ENCODE measurements around the gene SHCBP1.
"Not testable (repeated sequence)": the region's sequence is repeated elsewhere in the genome, so short reads cannot be mapped to it uniquely, and the experiment has no call there.

The SHCBP1 gene, protein sequence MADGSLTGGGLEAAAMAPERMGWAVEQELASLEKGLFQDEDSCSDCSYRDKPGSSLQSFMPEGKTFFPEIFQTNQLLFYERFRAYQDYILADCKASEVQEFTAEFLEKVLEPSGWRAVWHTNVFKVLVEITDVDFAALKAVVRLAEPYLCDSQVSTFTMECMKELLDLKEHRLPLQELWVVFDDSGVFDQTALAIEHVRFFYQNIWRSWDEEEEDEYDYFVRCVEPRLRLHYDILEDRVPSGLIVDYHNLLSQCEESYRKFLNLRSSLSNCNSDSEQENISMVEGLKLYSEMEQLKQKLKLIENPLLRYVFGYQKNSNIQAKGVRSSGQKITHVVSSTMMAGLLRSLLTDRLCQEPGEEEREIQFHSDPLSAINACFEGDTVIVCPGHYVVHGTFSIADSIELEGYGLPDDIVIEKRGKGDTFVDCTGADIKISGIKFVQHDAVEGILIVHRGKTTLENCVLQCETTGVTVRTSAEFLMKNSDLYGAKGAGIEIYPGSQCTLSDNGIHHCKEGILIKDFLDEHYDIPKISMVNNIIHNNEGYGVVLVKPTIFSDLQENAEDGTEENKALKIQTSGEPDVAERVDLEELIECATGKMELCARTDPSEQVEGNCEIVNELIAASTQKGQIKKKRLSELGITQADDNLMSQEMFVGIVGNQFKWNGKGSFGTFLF

DNA sequence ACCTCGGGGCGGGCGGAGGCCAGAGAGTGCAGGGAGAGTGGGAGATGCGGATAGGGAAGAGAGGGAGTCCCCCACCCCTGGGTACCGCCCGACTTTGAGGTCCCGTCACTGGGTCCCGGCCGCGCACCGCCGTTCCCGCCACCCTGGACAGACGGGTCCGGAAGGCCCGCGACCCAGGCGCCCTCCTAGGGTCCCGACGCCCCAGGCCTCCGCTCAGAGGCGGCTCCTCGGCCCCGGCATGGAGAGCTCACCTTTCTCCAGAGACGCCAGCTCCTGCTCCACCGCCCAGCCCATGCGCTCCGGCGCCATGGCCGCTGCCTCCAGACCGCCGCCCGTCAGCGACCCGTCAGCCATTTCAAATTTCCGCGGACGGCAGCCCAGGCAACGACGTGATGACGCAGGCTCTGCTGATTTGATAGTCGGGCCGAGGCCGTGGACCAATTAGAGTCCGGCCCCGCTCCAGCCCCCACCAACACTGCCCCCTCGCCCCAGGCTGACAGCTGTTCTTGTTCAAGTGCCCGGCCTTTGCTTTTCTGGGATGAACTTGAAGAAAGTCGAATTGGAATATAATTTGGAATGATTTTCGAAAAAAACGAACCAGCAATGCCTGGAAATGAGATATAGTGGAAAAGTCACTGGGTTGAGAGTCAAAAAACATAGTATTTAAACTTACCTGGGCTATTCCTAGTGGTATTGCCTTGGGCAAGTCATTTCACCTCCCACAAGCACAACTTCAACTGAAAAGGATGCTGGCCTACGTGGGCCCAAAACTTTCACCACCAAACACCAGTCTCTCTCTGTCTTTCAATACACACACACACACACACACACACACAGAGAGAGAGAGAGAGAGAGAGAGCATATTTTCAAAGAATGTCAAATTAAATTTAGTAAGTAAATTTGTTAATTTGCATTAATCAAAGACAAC lies at the start of gene SHCBP1:
Gene SHCBP1 (minus strand): TSS at position 374 of the 928 bp plus-strand sequence. CDS start 20 bp downstream, at position 354.
- DNase-seq: peak; percentile 43 to 63

DNA sequence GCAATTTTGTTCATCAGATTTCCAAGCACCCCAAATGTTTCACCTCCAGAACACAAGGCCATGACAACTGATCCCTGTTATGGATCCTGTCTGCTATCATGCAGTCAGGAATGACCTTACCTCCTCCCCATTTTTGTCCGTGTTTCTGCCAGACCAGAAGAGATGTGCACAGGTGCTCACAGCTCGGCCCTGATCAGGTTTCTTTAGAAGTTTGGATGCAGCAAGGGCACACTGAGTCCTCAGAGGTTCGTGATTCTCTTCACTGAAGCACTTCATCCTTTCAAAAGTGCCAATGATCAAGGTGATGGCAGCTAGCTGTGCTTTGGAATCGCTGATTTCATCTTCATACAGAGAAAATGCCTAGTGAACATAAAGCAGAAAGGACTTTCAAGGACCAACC lies 40.9 kb upstream of the SHCBP1 start:
- no peak for DNase-seq

DNA sequence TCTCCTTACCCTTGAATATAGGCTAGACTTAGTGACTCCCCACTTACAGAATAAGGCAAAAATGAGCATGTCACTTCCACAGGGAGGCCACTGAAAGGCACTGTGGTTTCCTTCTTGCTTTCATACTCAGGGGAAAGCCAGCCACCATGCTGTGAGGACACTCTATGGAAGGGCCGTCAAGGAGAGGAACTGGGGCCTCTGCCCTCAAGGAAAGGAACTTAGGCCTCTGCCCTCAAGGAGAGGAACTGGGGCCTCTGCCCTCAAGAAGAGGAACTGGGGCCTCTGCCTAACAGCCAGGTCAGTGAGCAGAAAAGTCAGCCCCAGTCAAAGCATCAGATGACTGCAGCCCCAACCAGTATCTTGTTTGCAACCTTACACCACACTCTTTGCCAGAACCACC lies 37.7 kb upstream of the SHCBP1 start:
- peak; percentile 28 to 60 for DNase-seq

DNA sequence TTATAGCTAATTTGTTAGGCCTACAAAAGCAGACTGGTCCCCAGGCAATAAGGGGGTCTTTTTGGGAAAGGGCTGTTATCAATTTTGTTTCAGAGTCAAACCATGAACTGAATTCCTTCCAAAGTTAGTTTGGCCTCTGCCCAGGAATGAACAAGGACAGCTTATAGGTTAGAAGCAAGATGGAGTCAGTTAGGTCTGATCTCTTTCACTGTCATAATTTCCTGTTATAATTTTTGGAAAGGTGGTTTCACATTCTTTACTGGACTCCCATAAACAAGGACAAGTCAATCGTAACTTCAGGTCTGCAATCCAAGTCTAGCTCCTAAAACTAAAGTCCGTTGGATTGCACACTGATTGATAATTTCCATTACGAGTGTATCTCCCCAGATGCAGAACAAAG lies 30.1 kb upstream of the SHCBP1 start:
- DNase-seq: no peak

DNA sequence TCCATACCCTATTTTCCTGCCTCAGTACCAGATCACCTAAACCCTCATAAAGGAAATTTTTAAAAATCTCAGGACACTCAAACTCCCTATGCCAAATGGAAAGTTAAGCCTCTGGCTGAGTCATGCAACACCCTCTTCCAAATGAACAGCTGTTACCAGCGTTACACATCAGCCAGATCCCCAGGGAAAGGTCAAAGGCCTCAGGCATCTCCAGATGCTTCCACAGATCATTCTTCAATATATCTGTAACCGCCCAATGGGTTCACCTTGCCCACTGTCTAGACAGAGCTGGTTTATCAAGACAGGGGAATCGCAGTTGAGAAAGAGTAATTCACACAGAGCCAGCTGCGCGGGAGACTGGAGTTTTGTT lies 29.1 kb upstream of the SHCBP1 start:
- no peak for DNase-seq

DNA sequence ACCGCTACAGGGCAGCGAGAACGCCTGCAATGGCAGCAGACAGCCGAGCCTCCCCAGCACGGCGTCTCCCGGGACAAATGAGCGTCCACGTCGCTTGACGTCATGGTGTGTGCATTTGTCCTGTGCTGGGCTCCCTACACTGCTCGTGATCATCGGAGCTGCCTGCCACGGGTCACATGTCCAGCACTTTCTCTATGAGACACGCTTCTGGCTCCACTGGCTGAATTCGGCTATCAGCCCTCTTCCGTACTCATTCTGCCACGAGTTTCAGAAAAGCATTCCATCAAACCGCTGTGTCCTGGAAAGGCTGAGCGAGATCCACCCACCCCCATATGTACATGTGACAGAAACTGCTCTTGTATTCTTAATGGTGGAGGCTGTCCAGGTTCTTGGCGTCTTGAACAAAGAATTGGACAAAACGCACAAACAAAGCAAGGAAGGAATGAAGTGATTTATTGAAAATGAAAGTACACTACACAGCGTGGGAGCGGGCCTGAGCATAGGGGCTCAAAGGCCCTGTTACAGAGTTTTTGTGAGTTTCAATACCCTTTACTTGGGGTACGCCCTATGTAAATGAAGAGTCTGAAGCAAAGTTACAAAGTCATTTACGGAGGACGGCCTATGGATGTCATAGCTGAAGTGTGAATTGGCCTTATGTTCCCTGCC lies 28.5 kb upstream of the SHCBP1 start:
- no peak for DNase-seq

DNA sequence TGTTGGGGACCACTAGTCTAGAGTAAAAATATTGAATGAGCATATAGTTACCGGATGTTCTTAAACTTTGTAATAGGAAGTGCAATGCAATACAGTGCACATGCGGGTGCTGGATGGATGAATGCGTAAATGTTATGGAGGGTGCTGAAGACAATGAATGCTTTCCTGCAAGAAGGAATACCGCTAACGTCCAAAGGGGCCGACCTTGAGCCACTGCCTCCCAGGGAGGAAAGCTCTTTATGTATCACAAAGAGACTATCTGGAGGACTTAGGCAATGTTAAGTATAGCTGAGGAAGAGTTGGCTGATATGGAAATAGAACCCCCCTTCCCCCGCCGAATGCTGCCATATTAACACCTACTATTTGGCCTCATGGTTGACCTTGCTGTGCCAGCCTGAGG lies 27.5 kb upstream of the SHCBP1 start:
- no peak for DNase-seq

DNA sequence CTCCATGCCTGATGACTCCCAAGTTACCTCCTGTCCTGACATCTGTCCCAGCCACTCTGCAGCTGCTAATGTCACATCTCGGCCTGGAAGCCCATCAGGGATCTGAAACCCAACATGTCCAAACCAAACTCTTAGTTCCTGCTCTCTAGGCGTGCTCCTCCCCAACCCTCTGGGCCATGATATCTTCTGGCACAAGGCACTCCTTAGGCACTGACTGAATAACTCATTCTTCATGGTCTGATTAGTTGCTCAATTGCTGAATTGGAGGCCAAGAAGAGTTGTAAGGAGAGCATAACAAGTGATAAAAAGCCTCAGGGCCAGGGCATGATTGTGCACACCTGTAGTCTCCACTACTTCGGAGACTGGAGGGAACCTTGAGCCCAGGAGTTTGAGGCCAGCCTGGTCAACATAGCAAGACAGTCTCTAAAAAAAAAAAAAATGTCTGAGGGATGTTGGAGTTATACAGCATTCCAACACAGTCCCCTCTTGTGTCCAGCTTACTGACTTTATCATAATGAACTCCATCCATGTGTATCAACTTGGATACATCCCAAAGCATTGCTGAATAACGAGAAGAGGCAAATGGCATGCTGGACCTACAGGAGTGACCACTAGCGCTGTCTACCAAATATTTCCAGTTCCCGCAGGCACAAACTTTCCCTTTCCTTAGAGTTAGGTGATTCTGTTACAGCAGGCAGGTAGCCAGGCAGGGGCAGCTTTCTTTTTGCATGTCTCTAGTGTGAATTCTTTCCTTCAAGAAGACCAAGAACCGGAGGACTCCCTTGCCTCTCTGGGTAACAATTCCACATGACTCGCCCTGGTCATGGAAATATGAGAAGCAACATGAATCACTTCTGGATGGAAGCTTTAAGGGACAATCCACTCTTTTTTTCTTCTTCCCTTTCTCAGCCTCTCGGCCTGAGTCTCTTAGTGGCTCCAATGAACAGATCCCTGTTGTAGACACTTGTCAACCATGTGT lies 18.1 kb upstream of the SHCBP1 start:
- DNase-seq: no peak

DNA sequence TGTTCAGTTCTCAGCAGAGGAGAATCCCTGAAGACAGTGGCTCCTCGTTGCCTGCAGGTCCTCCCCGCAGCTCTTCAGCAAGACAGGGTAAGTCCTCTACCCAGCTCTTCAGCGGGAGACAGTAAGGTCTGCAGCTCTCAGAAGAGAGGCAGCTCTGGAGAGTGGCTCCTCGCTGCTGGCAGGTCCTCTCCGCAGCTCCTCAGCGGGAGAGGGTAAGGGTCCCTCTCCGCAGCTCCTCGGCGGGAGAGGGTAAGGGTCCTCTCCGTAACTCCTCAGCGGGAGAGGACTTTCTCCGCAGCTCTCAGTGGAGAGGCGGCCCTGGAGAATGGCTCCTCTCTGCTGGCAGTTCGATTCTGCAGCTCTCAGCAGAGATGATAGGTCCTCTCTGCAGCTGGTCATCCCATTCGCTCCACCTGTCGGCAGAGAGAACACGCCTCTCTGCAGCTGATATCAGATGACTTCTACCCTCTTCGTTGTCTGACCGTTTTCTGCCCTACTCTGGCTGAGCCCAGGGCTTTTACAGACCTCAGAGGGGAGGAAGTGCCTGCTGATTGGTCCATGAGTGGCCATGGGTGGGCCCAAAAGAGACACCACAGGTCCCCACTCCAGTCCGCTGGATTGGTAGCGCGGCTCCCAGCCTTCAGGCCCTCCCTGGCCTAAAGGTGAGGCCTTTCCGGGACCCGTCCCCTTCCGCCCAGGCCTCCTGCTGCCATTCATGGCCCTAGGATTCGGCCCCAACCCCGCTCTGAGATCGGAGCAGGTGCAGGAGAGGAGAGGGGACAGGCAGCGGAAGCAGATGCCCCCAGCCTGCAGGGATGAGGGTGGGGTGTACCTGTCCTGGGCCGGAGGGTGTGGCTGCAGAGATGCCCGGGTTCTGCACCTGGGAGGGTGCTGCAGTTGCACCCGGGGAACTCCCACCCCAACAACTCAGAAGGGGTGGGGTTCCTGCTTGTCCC lies 11.9 kb upstream of the SHCBP1 start:
- no peak for DNase-seq

DNA sequence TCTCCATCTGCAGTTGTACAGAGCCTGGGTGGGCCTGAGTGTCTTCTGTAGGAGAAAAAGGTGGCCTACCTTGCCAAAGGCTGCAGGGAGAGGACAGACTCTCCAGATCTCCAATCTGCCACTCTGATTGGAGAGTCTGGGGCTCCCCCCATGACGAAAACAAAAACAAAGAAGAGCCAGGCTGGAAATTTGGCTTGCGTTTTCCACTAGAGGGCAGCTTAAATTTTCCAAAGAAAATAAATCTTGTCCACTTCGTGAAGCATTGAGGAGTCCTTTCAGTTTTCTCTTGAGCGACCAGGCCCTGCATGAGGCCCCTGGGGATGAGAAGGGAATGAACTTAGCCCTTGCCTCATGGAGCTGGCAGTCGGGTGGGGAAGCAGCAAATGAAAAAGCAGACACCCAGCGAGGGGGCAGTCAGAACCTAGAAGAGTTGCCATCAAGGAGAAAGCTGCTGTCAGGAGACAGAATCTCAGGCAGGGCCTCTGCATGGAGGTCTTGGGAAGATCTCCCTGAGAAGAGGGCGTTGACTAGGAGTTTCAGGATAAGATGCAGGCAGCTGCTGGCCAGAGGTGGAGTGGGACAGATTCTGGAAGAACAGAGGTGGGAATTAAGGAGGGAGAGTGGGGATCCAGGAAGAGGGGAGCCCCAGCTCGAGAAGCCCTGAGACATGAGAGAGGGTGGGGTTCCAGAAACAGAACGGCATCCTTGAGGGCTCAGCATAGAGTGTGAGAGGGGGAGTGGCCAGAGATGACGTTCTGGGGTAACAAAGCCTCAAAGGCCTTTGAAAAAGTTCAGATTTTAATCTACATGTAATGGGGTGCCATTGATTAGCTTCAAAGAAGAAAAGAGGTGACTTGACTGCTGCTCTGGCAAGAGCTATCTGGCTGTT lies 8.4 kb upstream of the SHCBP1 start:
- no peak for DNase-seq

DNA sequence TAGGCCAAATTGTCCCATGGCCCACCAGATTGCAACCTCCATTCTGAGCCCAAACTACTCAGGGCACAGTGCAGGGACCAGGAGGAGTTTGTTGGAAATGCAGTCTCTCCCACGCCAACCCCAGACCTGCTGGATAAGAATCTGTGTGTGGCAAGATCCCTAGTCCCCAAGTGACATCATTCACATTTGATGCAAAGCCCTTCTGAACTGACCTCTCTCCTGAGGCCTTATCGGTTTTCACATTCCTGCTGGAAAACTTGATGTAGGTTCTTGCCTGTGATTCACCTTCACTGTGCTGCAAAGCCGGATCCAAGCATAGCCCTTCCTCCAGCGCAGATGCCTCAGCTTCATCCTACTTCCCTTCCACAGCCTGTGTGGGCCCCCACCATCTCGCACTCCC lies 6.6 kb upstream of the SHCBP1 start:
- no peak for DNase-seq

DNA sequence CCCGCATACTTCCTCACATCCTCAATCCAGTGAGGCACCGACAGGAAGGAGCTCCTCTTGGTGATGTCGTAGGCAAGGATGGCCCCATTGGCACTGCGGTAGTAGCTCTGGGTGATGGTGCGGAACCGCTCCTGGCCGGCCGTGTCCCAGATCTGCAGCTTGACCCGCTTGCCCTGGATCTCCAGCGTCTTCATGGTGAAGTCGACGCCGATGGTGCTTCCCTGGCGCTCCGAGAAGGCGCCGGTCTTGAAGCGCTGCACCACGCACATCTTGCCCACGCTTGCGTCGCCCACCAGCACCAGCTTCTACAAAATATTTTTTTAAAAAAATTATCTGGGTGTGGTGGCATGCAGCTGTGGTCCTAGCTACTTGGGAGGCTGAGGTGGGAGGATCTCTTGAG lies 5.5 kb upstream of the SHCBP1 start:
- DNase-seq: not testable (repeated sequence)

DNA sequence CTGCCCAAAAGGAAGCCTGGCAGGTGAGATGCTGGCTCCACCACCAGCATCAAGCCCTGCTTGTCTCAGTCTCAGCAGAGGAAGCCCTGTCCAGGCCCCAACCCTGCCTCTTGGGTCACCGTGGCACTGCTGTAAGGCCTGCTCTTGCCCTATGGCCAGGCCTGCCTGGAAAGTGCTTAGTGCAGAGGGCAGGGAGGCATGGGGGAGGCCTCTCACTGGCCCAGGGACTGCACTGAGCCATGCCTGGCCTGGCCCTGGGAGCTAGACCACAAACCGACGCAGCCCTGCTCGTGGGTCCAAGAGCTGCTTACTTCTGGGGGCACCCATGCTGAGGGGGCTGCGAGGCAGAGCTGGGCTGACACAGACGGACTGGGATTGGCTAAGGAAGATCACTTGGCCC lies 3.7 kb upstream of the SHCBP1 start:
- DNase-seq: not testable (repeated sequence)

DNA sequence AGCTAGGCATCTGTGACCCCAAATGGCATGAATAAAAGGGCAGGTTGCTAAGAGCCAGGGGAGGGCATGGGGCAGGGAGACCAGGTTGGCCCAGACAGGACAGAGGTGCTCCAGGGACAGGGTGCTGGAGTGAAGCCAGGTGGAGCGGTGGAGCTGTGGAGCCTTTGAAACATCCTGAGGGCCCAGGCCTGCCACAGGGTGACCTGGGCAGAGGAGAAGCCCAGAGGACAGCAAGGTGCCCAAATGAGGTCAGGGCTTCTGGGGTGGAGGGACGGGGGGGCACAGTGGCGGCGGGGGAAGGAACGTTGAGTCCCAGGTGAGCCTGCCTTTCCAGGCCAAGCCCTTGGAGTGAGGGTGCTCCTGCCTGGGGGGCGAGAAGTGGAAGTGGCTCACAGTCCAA lies 2.5 kb upstream of the SHCBP1 start:
- not testable (repeated sequence) for DNase-seq

DNA sequence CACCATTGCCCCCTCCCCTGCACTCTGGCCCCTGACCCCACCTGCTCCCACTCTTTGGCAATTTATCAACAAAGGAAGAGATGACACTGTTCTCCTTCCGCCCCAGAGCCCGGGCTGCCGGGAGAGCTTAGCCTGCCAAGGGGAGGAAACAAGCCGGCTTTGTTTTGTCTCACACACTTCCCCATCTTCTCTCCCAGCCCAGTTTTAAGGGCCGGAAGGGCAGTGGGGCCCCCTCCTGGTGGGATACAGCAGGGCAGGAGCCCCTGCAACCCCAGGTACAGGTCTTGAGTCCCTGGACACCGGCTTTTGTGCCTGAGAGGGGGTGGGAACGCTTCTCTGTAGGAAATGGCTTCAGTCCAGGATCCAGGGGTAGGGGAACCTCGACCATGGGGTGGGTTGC lies 2.1 kb upstream of the SHCBP1 start:
- not testable (repeated sequence) for DNase-seq

DNA sequence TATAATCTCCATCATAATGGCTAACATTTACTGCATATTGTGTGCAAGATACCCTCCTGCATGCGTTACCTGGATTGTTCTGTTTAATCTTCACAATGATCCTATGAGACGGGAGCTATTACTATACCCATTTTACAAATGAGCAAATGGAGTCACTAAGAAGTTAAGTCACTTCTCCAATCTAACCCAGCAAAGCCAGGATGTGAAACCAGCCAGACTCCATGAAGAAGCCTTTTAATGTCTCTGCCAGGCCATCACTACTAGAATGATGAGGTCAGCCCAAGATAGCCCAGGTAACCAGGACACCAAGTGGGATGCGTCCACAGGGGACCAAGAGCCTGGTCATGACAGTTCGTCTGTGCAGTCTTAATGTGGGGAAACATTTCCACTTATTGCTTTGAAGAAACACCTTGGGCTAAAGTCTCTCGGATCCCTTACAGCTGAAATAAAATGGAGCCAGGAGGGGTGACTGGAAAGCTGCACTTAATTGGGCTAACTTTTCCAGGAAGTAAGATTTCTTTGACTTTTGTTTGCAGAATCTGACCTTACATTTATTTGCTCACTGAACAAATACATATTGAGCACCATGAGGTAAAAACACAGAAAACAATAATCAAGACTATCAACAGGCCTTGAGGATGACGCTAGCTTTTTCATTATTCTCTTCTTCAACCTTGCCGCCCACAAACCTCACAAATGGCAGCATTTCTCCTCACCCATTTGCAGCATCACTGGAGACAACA lies 926 bp upstream of the SHCBP1 start:
- no peak for DNase-seq

DNA sequence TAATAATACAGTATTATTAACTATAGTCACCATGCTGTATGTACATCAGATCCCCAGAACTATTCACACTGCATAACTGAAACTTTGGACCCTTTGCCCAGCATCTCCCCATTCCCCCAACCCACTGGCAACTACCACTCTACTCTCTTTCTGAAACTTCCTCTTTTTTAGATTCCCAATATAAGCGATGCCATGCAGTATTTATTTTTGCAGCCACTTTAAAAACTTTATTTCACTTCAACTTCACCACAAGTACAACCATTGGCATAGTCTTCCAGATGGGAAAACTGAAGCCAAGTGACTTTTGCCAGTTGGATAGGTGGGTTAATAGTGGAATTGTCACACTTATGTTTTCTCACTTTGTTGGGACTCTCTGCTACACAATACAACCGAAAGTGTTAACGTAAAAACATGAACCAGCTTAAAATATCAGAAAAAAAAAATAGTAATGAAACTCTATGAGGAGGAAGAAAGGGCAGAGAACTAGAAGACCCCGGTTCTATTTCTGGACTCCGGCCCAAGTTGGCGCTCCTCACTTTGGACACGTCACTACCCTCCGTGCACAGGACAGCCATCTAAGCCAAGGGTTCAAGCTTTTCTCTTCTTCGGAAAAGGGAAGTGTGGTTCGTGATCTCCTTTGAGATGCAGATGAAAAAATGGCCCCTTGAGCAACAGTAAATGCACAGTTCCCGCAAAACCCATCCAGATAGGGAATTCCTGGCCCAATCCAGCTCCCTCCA lies 743 bp downstream of the SHCBP1 start:
- peak in 1 of 2 donors; percentile 16 for DNase-seq

DNA sequence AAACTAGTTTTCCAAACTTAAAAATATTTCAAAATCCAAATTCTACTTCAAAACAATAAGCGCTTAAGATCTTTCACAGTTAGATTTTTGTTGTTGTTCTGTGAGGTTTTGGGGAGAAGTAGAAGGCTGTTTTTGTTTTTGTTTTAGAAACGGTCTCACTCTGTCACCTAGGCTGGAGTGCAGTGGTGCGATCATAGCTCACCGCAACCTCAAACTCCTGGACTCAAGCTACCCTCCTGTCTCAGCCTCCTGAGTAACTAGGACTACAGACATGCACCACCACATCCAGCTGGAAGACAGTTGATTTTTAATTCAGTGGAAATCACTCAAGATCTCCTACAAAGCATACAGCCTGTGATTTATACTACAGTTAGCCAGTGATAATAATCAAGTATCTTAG lies 2.7 kb downstream of the SHCBP1 start:
- no peak for DNase-seq
